Measurements from ENCODE around the gene SPDYA. TPM values are rescaled to one million over a fixed set of nuclear protein-coding genes. Genes with fewer than 3 reads are reported as not detected.

The SPDYA gene
- total RNA-seq, 3 donors from 2014 or later = 1.1 to 2.3 (median 1.2) TPM

DNA sequence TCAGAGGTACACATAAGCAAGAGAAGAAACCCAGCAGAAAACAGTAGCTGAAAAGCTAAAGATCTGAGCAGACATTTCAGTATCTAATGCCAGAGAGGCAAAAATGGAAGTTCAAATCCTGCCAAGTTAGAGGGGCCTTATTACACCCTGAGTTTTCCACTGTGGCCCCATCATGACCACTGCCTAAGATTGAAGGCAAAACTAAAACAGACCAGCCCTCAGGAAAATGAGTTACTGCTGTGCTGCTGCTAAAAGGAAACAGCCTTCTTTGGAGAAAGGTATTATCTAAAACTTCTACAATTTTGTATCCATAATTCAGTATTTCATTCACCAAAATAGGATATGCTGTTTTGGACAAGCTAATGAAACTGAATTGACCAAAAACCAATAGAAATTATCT is 42.2 kb upstream of the SPDYA start:
- Histone ChIP-seq H3K4me3 (no peak overlapping the region), H3K36me3 (ENCODE audit: low read depth) (no peaks in the 10 kb centered on the region), H3K9me3 (no peaks in the 10 kb centered on the region), H3K4me1 (ENCODE audit: low read depth) (peaks cover 27% of the 10 kb centered on the region)
- ATAC-seq (no peak), DNase-seq (no peak)
- intact Hi-C loops (cut with DNase I, micrococcal nuclease) = no loop called here
- TF ChIP-seq, protein P1, sequence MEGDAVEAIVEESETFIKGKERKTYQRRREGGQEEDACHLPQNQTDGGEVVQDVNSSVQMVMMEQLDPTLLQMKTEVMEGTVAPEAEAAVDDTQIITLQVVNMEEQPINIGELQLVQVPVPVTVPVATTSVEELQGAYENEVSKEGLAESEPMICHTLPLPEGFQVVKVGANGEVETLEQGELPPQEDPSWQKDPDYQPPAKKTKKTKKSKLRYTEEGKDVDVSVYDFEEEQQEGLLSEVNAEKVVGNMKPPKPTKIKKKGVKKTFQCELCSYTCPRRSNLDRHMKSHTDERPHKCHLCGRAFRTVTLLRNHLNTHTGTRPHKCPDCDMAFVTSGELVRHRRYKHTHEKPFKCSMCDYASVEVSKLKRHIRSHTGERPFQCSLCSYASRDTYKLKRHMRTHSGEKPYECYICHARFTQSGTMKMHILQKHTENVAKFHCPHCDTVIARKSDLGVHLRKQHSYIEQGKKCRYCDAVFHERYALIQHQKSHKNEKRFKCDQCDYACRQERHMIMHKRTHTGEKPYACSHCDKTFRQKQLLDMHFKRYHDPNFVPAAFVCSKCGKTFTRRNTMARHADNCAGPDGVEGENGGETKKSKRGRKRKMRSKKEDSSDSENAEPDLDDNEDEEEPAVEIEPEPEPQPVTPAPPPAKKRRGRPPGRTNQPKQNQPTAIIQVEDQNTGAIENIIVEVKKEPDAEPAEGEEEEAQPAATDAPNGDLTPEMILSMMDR (IDR thresholded peaks at IDR 0.05) = no peak

DNA sequence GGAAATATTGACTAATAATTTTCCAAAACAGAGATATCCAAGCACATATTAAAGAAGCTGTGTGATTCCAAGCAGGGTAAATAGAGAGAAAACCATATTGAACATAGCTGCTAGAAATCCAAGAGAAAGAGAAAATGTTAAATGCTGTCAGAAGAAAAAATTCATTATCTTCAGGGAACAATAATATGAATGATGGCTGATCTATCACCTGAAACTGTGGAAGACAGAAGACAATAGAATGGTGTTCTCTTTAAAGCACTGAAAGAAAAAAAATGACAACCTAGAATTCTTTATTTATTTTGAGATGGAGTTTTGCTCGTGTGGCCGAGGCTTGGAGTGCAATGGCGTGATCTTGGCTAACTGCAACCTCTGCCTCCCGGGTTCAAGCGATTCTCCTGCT is 41.7 kb upstream of the SPDYA start:
- no peaks in the 10 kb centered on the region for H3K9me3 ChIP-seq
- DNase-seq = no peak
- H3K36me3 ChIP-seq (ENCODE audit: low read depth) = no peaks in the 10 kb centered on the region
- H3K4me3 ChIP-seq = no peak overlapping the region
- no peak for ATAC-seq
- intact Hi-C loops (cut with DNase I, micrococcal nuclease) = no loop called here
- peaks cover 27% of the 10 kb centered on the region for H3K4me1 ChIP-seq (ENCODE audit: low read depth)
- TF ChIP-seq, protein P1 (IDR thresholded peaks at IDR 0.05) = no peak

DNA sequence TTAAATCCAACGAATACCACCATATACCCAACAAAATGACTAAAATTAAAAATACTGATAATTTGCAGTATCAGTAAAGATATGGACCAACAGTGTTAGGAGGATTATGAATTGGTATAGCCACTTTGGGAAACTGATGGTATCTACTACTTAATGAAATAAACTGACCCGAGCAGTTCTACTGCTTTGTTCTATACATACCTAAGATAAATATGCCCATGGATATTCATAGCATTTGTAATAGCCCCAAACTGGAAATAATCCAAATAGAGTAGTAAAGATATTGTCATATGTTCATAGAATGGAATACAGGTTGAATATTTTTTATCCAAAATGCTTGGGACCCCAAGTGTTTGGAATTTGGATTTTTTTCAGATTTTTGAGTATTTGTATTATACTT is 38.3 kb upstream of the SPDYA start:
- ATAC-seq (no peak), DNase-seq (no peak)
- Histone ChIP-seq H3K9me3 (no peaks in the 10 kb centered on the region), H3K36me3 (ENCODE audit: low read depth) (no peaks in the 10 kb centered on the region), H3K4me3 (no peak overlapping the region), H3K4me1 (ENCODE audit: low read depth) (peaks cover 5% of the 10 kb centered on the region)
- TF ChIP-seq, protein P1 (IDR thresholded peaks at IDR 0.05) = no peak
- intact Hi-C loops (cut with DNase I, micrococcal nuclease) = no loop called here

DNA sequence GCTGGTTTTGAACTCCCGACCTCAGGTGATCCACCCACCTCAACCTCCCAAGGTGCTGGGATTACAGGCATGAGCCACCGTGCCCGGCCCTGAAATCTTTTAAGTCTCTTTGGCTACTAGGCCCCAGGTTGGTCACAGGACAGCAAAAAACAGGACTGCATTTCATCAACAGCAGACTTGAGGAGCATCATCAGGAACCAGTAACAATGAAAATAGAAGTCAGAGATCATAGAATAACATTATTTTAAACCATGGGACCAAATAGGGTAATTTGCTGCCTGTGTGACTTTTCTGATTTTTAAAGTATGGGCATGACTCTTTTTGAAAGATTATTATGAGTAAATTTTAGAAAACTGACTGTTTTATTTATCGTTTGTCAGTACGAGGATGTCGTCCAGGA is 34.2 kb upstream of the SPDYA start:
- no peaks in the 10 kb centered on the region for H3K4me1 ChIP-seq (ENCODE audit: low read depth)
- H3K4me3 ChIP-seq = no peak overlapping the region
- no peaks in the 10 kb centered on the region for H3K9me3 ChIP-seq
- H3K36me3 ChIP-seq (ENCODE audit: low read depth) = no peaks in the 10 kb centered on the region
- intact Hi-C loops (cut with DNase I, micrococcal nuclease) = no loop called here
- TF ChIP-seq, protein P1 (IDR thresholded peaks at IDR 0.05) = no peak
- DNase-seq = no peak
- no peak for ATAC-seq

DNA sequence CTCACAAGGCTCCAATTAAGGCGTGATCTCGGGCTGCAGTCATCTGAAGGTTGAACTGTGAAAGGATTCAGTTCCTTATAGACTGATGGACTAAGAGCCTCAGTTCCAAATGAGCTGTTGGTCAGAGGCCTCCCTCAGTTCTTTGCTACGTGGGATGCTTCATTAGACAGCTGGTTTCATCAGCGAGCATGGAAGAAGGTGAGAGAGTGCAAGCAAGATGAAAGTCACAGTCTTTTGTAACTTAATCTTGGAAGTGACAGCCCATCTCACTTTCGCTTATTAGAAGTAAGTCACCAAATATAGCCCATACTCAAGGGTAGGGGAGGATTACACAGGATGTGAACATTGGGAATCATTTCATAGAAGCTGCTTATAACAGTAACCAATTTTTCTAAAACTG is 32.2 kb upstream of the SPDYA start:
- intact Hi-C loops (cut with DNase I, micrococcal nuclease) = no loop called here
- Histone ChIP-seq H3K4me1 (ENCODE audit: low read depth) (no peaks in the 10 kb centered on the region), H3K9me3 (no peaks in the 10 kb centered on the region), H3K4me3 (no peak overlapping the region), H3K36me3 (ENCODE audit: low read depth) (no peaks in the 10 kb centered on the region)
- TF ChIP-seq, protein P1 (IDR thresholded peaks at IDR 0.05) = no peak
- no peak for ATAC-seq
- DNase-seq = no peak

DNA sequence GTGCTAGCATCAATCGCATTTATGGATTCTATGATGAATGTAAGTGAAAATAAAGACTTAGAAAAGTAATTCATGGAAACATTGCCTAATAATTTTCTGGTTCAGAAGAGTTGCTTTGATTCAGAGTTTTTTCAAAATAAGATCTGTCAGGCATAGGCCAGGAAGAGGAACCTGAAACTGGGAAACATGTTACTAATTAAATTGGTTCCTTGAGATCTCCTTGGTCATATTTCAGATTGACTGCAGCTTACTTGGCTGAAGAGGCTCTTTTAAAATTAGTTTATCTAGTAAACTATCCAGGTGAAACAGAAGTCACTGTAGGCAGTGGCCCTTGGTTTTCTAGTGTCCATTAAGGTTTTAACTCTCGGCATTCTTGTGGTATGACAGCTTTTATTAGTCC is 31.6 kb upstream of the SPDYA start:
- TF ChIP-seq, protein P1 (IDR thresholded peaks at IDR 0.05) = no peak
- ATAC-seq (no peak), DNase-seq (no peak)
- no peaks in the 10 kb centered on the region for H3K36me3 ChIP-seq (ENCODE audit: low read depth)
- intact Hi-C loops (cut with DNase I, micrococcal nuclease) = no loop called here
- H3K4me3 ChIP-seq = no peak overlapping the region
- H3K4me1 ChIP-seq (ENCODE audit: low read depth) = no peaks in the 10 kb centered on the region
- H3K9me3 ChIP-seq = no peaks in the 10 kb centered on the region
